ENCODE data around the gene FGA. TPM values are rescaled to one million over a fixed set of nuclear protein-coding genes. Genes with fewer than 3 reads are reported as not detected.

The FGA gene
- total RNA-seq, 1 donor, result not detected

- no peak for TF ChIP-seq CTCF (IDR thresholded peaks at IDR 0.05; ENCODE audit: extremely low read depth, low read depth, low read length)
- Histone ChIP-seq H3K27ac (ENCODE audit: low read depth, low read length) (no peak overlapping the region), H3K4me3 (ENCODE audit: insufficient read depth, low read length) (no peak overlapping the region), H2AFZ (ENCODE audit: low read length) (no peak overlapping the region), H3K27me3 (ENCODE audit: insufficient read depth, low read length) (peaks cover 4% of the 10 kb centered on the region), H3K79me2 (ENCODE audit: insufficient read depth, low read length) (no peaks in the 10 kb centered on the region), H3K36me3 (ENCODE audit: insufficient read depth, low read length) (no peaks in the 10 kb centered on the region), H3K4me1 (ENCODE audit: insufficient read depth, low read length) (no peaks in the 10 kb centered on the region), H3K9me3 (ENCODE audit: low read depth, low read length) (no peaks in the 10 kb centered on the region), H4K20me1 (ENCODE audit: insufficient read depth, low read length) (no peaks in the 10 kb centered on the region), H3K4me2 (ENCODE audit: insufficient read depth, low read length) (no peak overlapping the region)
- DNase-seq (ENCODE audit: insufficient read length, low spot score, missing footprints), result no peak
These were observed 16.2 kb downstream of the FGA start for GRCh38 chr4:154574311-154574710.

- no peaks in the 10 kb centered on the region for H4K20me1 ChIP-seq (ENCODE audit: insufficient read depth, low read length)
- H3K79me2 ChIP-seq (ENCODE audit: insufficient read depth, low read length), result no peaks in the 10 kb centered on the region
- DNase-seq (ENCODE audit: insufficient read length, low spot score, missing footprints), result no peak
- H3K4me3 ChIP-seq (ENCODE audit: insufficient read depth, low read length), result no peak overlapping the region
- H3K4me2 ChIP-seq (ENCODE audit: insufficient read depth, low read length), result no peak overlapping the region
- no peaks in the 10 kb centered on the region for H3K9me3 ChIP-seq (ENCODE audit: low read depth, low read length)
- no peak overlapping the region for H2AFZ ChIP-seq (ENCODE audit: low read length)
- no peaks in the 10 kb centered on the region for H3K36me3 ChIP-seq (ENCODE audit: insufficient read depth, low read length)
- H3K4me1 ChIP-seq (ENCODE audit: insufficient read depth, low read length), result peaks cover 4% of the 10 kb centered on the region
- H3K27ac ChIP-seq (ENCODE audit: low read depth, low read length), result no peak overlapping the region
- H3K27me3 ChIP-seq (ENCODE audit: insufficient read depth, low read length), result peaks cover 4% of the 10 kb centered on the region
- no peak for TF ChIP-seq CTCF (IDR thresholded peaks at IDR 0.05; ENCODE audit: extremely low read depth, low read depth, low read length)
These were observed 17.2 kb downstream of the FGA start for GRCh38 chr4:154573190-154573870.

- no peaks in the 10 kb centered on the region for H4K20me1 ChIP-seq (ENCODE audit: insufficient read depth, low read length)
- H3K4me2 ChIP-seq (ENCODE audit: insufficient read depth, low read length), result no peak overlapping the region
- peaks cover 18% of the 10 kb centered on the region for H3K4me1 ChIP-seq (ENCODE audit: insufficient read depth, low read length)
- no peak overlapping the region for H2AFZ ChIP-seq (ENCODE audit: low read length)
- no peak for DNase-seq (ENCODE audit: insufficient read length, low spot score, missing footprints)
- no peaks in the 10 kb centered on the region for H3K36me3 ChIP-seq (ENCODE audit: insufficient read depth, low read length)
- H3K79me2 ChIP-seq (ENCODE audit: insufficient read depth, low read length), result no peaks in the 10 kb centered on the region
- no peak for TF ChIP-seq CTCF (IDR thresholded peaks at IDR 0.05; ENCODE audit: extremely low read depth, low read depth, low read length)
- H3K9me3 ChIP-seq (ENCODE audit: low read depth, low read length), result no peaks in the 10 kb centered on the region
- peaks cover 4% of the 10 kb centered on the region for H3K27me3 ChIP-seq (ENCODE audit: insufficient read depth, low read length)
- H3K27ac ChIP-seq (ENCODE audit: low read depth, low read length), result no peak overlapping the region
- H3K4me3 ChIP-seq (ENCODE audit: insufficient read depth, low read length), result no peak overlapping the region
These were observed 21.0 kb downstream of the FGA start for GRCh38 chr4:154569584-154569983.

- DNase-seq (ENCODE audit: insufficient read length, low spot score, missing footprints), result no peak
- H3K27me3 ChIP-seq (ENCODE audit: insufficient read depth, low read length), result peaks cover 4% of the 10 kb centered on the region
- H3K4me2 ChIP-seq (ENCODE audit: insufficient read depth, low read length), result no peak overlapping the region
- H3K4me1 ChIP-seq (ENCODE audit: insufficient read depth, low read length), result peaks cover 18% of the 10 kb centered on the region
- TF ChIP-seq CTCF (IDR thresholded peaks at IDR 0.05; ENCODE audit: extremely low read depth, low read depth, low read length), result no peak
- H3K36me3 ChIP-seq (ENCODE audit: insufficient read depth, low read length), result no peaks in the 10 kb centered on the region
- no peak overlapping the region for H3K4me3 ChIP-seq (ENCODE audit: insufficient read depth, low read length)
- H3K9me3 ChIP-seq (ENCODE audit: low read depth, low read length), result no peaks in the 10 kb centered on the region
- no peaks in the 10 kb centered on the region for H4K20me1 ChIP-seq (ENCODE audit: insufficient read depth, low read length)
- no peaks in the 10 kb centered on the region for H3K79me2 ChIP-seq (ENCODE audit: insufficient read depth, low read length)
- no peak overlapping the region for H2AFZ ChIP-seq (ENCODE audit: low read length)
- H3K27ac ChIP-seq (ENCODE audit: low read depth, low read length), result no peak overlapping the region
These were observed 21.5 kb downstream of the FGA start for GRCh38 chr4:154569028-154569427.
